A549 (cell line): Measurements from ENCODE around the gene LHCGR. TPM values are rescaled to one million over a fixed set of nuclear protein-coding genes. Genes with fewer than 3 reads are reported as not detected.

Source experiments
- ATAC-seq, 2 experiments: fragments of 200-7000 bp in 1 of 2; fragments of >200 bp in 1 of 2; cut with Nextera tagmentation in 1 of 2; cut with Tn5 transposase in 1 of 2; 3 replicates each; pipeline versions ENCODE4 v1.8.0 to v1.9.1; 2018 to 2020; ENCODE audit warnings: mild to moderate bottlenecking in 1 of 2, moderate library complexity in 1 of 2
- CTCF ChIA-PET: fragments of 300-600 bp; sonication (Branson Sonifier 250); formaldehyde crosslinking; extraction: SDS; loops from one replicate; lab custom pipeline; 2021; ENCODE audit warnings: antibody characterized with exemption, inconsistent platforms; lab: Yijun Ruan, JAX
- POLR2A ChIA-PET: fragments of 350-600 bp; formaldehyde crosslinking; extraction: SDS; loops from one replicate; lab custom pipeline; 2021; ENCODE audit warnings: antibody characterized with exemption, inconsistent platforms; lab: Yijun Ruan, JAX
- DNase-seq, 2 experiments: peaks; one replicate each; pipeline versions ENCODE4 v3.0.0 to v3.0.0-alpha.2; 2011 to 2016; ENCODE audit warnings: low read depth in 1 of 2, low spot score in 1 of 2
- FAIRE-seq: peaks from 2 replicates; lab custom pipeline; 2011; peaks lifted over from hg19 to GRCh38; lab: Jason Lieb, UNC
- H3K27ac ChIP-seq, 2 experiments: fragments of >200 bp; sonication (Bioruptor Twin); formaldehyde crosslinking; 3 replicates each; pipeline ENCODE4 v1.5.1; 2016 to 2017
- H3K4me1 ChIP-seq: fragments of >200 bp; sonication (Bioruptor Twin); formaldehyde crosslinking; 3 replicates; pipeline ENCODE4 v1.6.1; 2016
- H3K4me2 ChIP-seq: fragments of >200 bp; sonication (Bioruptor Twin); formaldehyde crosslinking; 3 replicates; pipeline ENCODE4 v1.6.1; 2016
- H3K4me3 ChIP-seq: fragments of >200 bp; sonication (Bioruptor Twin); formaldehyde crosslinking; 3 replicates; pipeline ENCODE4 v1.5.1; 2016
- H3K9me3 ChIP-seq: fragments of >200 bp; sonication (Bioruptor Twin); formaldehyde crosslinking; 3 replicates; pipeline ENCODE4 v1.6.1; 2016
- ATOH8 ChIP-seq: fragments of 250-450 bp; sonication (Bioruptor Pico); IDR thresholded peaks from 2 replicates; pipeline ENCODE4 v1.5.0; 2020; ENCODE audit warnings: low read depth, mild to moderate bottlenecking, moderate library complexity
- BCL3 ChIP-seq: fragments of >200 bp; sonication (Bioruptor Twin); formaldehyde crosslinking; IDR thresholded peaks from 3 replicates; pipeline ENCODE4 v1.6.1; 2016
- CBX2 ChIP-seq: fragments of 200-600 bp; sonication (generic); IDR thresholded peaks from 2 replicates; pipeline ENCODE4 v1.6.1; 2016; ENCODE audit warnings: low read depth, mild to moderate bottlenecking, borderline replicate concordance
- CHD2 ChIP-seq: fragments of 150-350 bp; IDR thresholded peaks from 2 replicates; pipeline ENCODE4 v1.6.1; 2014; ENCODE audit warnings: low read length; ENCODE audit not compliant: partially characterized antibody
- CHD4 ChIP-seq: fragments of 200-600 bp; sonication (generic); IDR thresholded peaks from 2 replicates; pipeline ENCODE4 v1.6.1; 2016; ENCODE audit warnings: antibody characterized with exemption, mild to moderate bottlenecking, borderline replicate concordance
- E2F6 ChIP-seq: IDR thresholded peaks from 2 replicates; pipeline ENCODE4 v1.6.1; 2012; ENCODE audit warnings: low read depth, borderline replicate concordance
- EHMT2 ChIP-seq: fragments of 200-600 bp; sonication (generic); IDR thresholded peaks from 2 replicates; pipeline ENCODE4 v1.6.1; 2016; ENCODE audit warnings: antibody characterized with exemption, low read depth, mild to moderate bottlenecking, moderate library complexity
- ELK1 ChIP-seq: fragments of 150-350 bp; IDR thresholded peaks from 2 replicates; pipeline ENCODE4 v1.6.1; 2014; ENCODE audit warnings: low read depth, mild to moderate bottlenecking, low read length
- EP300 ChIP-seq, 2 experiments: fragments of >200 bp; sonication (Bioruptor Twin); formaldehyde crosslinking; IDR thresholded peaks; 2 replicates in 1 of 2; 3 replicates in 1 of 2; pipeline ENCODE4 v1.6.1; 2016 to 2017
- FOSB ChIP-seq: fragments of 250-450 bp; sonication (Bioruptor Pico); IDR thresholded peaks from 2 replicates; pipeline ENCODE4 v1.5.0; 2020; ENCODE audit warnings: mild to moderate bottlenecking, moderate library complexity
- FOXS1 ChIP-seq: fragments of 250-450 bp; sonication (Bioruptor Pico); IDR thresholded peaks from 2 replicates; pipeline ENCODE4 v1.5.0; 2020; ENCODE audit warnings: mild to moderate bottlenecking, moderate library complexity
- HMGXB4 ChIP-seq: fragments of 250-450 bp; sonication (Bioruptor Pico); IDR thresholded peaks from 2 replicates; pipeline ENCODE4 v1.5.0; 2021; ENCODE audit warnings: mild to moderate bottlenecking, moderate library complexity, borderline replicate concordance
- JUN ChIP-seq, 2 experiments: fragments of >200 bp; sonication (Bioruptor Twin); formaldehyde crosslinking; IDR thresholded peaks; 2 replicates in 1 of 2; 3 replicates in 1 of 2; pipeline ENCODE4 v1.6.1; 2016 to 2017
- KDM5A ChIP-seq: fragments of 200-600 bp; sonication (generic); IDR thresholded peaks from 2 replicates; pipeline ENCODE4 v1.6.1; 2016; ENCODE audit warnings: antibody characterized with exemption, mild to moderate bottlenecking
- MAFK ChIP-seq: fragments of 450-650 bp; IDR thresholded peaks from 2 replicates; pipeline ENCODE4 v1.6.1; 2014; ENCODE audit not compliant: partially characterized antibody
- MAZ ChIP-seq: fragments of 150-350 bp; IDR thresholded peaks from 2 replicates; pipeline ENCODE4 v1.6.1; 2014; ENCODE audit warnings: antibody characterized with exemption, low read depth, low read length, borderline replicate concordance
- MYC ChIP-seq: IDR thresholded peaks from 2 replicates; pipeline ENCODE4 v1.6.1; 2012; ENCODE audit warnings: mild to moderate bottlenecking, inconsistent platforms, low read length, improper control_type of control experiment, borderline replicate concordance
- NPAS2 ChIP-seq: fragments of 250-450 bp; sonication (Bioruptor Pico); IDR thresholded peaks from 2 replicates; pipeline ENCODE4 v1.8.0; 2022; ENCODE audit warnings: mild to moderate bottlenecking, moderate library complexity, borderline replicate concordance
- NR3C1 ChIP-seq: fragments of >200 bp; sonication (Bioruptor Twin); formaldehyde crosslinking; IDR thresholded peaks from 3 replicates; pipeline ENCODE4 v1.6.1; 2017
- PHF8 ChIP-seq: fragments of 200-600 bp; sonication (generic); IDR thresholded peaks from 2 replicates; pipeline ENCODE4 v1.6.1; 2016; ENCODE audit warnings: low read depth, mild to moderate bottlenecking, antibody characterized with exemption, moderate library complexity, borderline replicate concordance
- POLR2A ChIP-seq: IDR thresholded peaks from 2 replicates; pipeline ENCODE4 v1.6.1; 2012; ENCODE audit warnings: mild to moderate bottlenecking, low read length
- POLR2AphosphoS2 ChIP-seq: conservative IDR thresholded peaks from 2 replicates; pipeline ENCODE4 v1.6.1; 2012; ENCODE audit warnings: low read length, improper control_type of control experiment, inconsistent platforms
- RFX5 ChIP-seq: fragments of 450-650 bp; IDR thresholded peaks from 2 replicates; pipeline ENCODE4 v1.7.1; 2014; ENCODE audit warnings: antibody characterized with exemption, mild to moderate bottlenecking, moderate library complexity
- TFCP2L1 ChIP-seq: fragments of 250-450 bp; sonication (Bioruptor Pico); IDR thresholded peaks from 2 replicates; pipeline ENCODE4 v1.5.0; 2021; ENCODE audit warnings: mild to moderate bottlenecking
- USF2 ChIP-seq: fragments of 450-650 bp; IDR thresholded peaks from 2 replicates; pipeline ENCODE4 v1.6.1; 2014; ENCODE audit warnings: antibody characterized with exemption
- ZSCAN20 ChIP-seq: fragments of 250-450 bp; sonication (Bioruptor Pico); IDR thresholded peaks from 2 replicates; pipeline ENCODE4 v1.8.0; 2022; ENCODE audit warnings: mild to moderate bottlenecking, moderate library complexity
- WGBS: methylation state at CpG from one replicate; pipeline ENCODE4 v1.1.6; 2017; ENCODE audit errors: missing lambda C conversion rate; 5-methylcytosine and 5-hydroxymethylcytosine counted together
- polyA plus RNA-seq, 4 experiments: library from polyadenylated mRNA; depleted of rRNA in 3 of 4; stranded (reverse); fragments of >200 nt; fragmentation: RNase III in 1 of 4; extraction: RNeasy Plus Mini Kit Qiagen cat#74134 plus additional on column Dnase treatment in 1 of 4; gene quantifications; 2 replicates in 3 of 4; 3 replicates in 1 of 4; pipeline ENCODE4 v1.2.3, GENCODE V29; 2011 to 2017

LHCGR gene
- polyA plus RNA-seq, 2 of the 4 experiments (the other 2 are of a cell fraction) = not detected

- FAIRE-seq (no peak), ATAC-seq (no peak), DNase-seq (no peak)
- Histone ChIP-seq H3K4me2 (no peak overlapping the region), H3K27ac (no peak overlapping the region), H3K4me3 (no peak overlapping the region), H3K9me3 (no peaks in the 10 kb centered on the region), H3K4me1 (no peaks in the 10 kb centered on the region)
- TF ChIP-seq TFCP2L1 (no peak), MAZ (no peak), CHD4 (no peak), FOXS1 (CRISPR knock-in tag) (no peak), ZSCAN20 (CRISPR knock-in tag) (no peak), PHF8 (no peak), EP300 (IDR thresholded peaks at IDR 0.05) (no peak), ATOH8 (CRISPR knock-in tag) (no peak), KDM5A (no peak), POLR2A (no peak), ELK1 (no peak), HMGXB4 (no peak), EHMT2 (no peak), JUN (IDR thresholded peaks at IDR 0.05) (no peak), FOSB (CRISPR knock-in tag) (no peak), CBX2 (no peak), USF2 (no peak), BCL3 (no peak), RFX5 (no peak)
- POLR2A ChIA-PET = no interaction called here
- CTCF ChIA-PET = interaction anchor here (1.4 kb wide), 1 partner anchor 15 kb away, joined by 3 read pairs; no protein-coding TSS in a partner anchor
- 2% methylated on average over 2 of the region's 2 CpGs for whole genome bisulfite sequencing
Observed at GRCh38 chr2:48724278-48724677, 31.2 kb downstream of the LHCGR start.

GRCh38 chr2:48723129-48723528, 32.4 kb downstream of the LHCGR start:
- Histone ChIP-seq H3K9me3 (no peaks in the 10 kb centered on the region), H3K27ac (no peak overlapping the region), H3K4me2 (no peak overlapping the region), H3K4me3 (no peak overlapping the region), H3K4me1 (no peaks in the 10 kb centered on the region)
- DNase-seq = no peak
- ATAC-seq = no peak
- ChIA-PET CTCF (interaction anchor here (1.4 kb wide), 1 partner anchor 14 kb away, joined by 3 read pairs; no protein-coding TSS in a partner anchor), POLR2A (no interaction called here)
- FAIRE-seq = no peak
- TF ChIP-seq MAZ (no peak), MAFK (no peak), BCL3 (no peak), NPAS2 (CRISPR knock-in tag) (no peak), CHD2 (no peak), NR3C1 (no peak), MYC (no peak), TFCP2L1 (no peak), E2F6 (no peak), POLR2AphosphoS2 (no peak)
